ENCODE results near the gene LARGE1.

The LARGE1 gene

GRCh38 chr22:33427461-33427860, 492.8 kb downstream of the LARGE1 start:
- TF ChIP-seq MYC (IDR thresholded peaks at IDR 0.05; ENCODE audit: low read depth, low read length) (no peak), CTCF (IDR thresholded peaks at IDR 0.05; ENCODE audit: low read depth, low read length) (no peak), MAX (IDR thresholded peaks at IDR 0.05; ENCODE audit: low read depth, low read length) (no peak), POLR2A (IDR thresholded peaks at IDR 0.05; ENCODE audit: extremely low read depth, insufficient read length) (no peak)
- no peak overlapping the region for H3K4me3 ChIP-seq (ENCODE audit: low read depth, low read length)
- no peak for DNase-seq (ENCODE audit: low read depth)

GRCh38 chr22:33426451-33426850, 493.8 kb downstream of the LARGE1 start:
- H3K4me3 ChIP-seq (ENCODE audit: low read depth, low read length): no peak overlapping the region
- TF ChIP-seq MAX (IDR thresholded peaks at IDR 0.05; ENCODE audit: low read depth, low read length): no peak
- TF ChIP-seq POLR2A (IDR thresholded peaks at IDR 0.05; ENCODE audit: extremely low read depth, insufficient read length): no peak
- no peak for TF ChIP-seq MYC (IDR thresholded peaks at IDR 0.05; ENCODE audit: low read depth, low read length)
- TF ChIP-seq CTCF (IDR thresholded peaks at IDR 0.05; ENCODE audit: low read depth, low read length): no peak
- DNase-seq (ENCODE audit: low read depth): no peak

GRCh38 chr22:33421859-33422258, 498.4 kb downstream of the LARGE1 start:
- no peak overlapping the region for H3K4me3 ChIP-seq (ENCODE audit: low read depth, low read length)
- DNase-seq (ENCODE audit: low read depth): no peak
- no peak for TF ChIP-seq MYC (IDR thresholded peaks at IDR 0.05; ENCODE audit: low read depth, low read length)
- no peak for TF ChIP-seq MAX (IDR thresholded peaks at IDR 0.05; ENCODE audit: low read depth, low read length)
- TF ChIP-seq POLR2A (IDR thresholded peaks at IDR 0.05; ENCODE audit: extremely low read depth, insufficient read length): no peak
- TF ChIP-seq CTCF (IDR thresholded peaks at IDR 0.05; ENCODE audit: low read depth, low read length): no peak

GRCh38 chr22:33418484-33418883, 501.8 kb downstream of the LARGE1 start:
- TF ChIP-seq MYC (IDR thresholded peaks at IDR 0.05; ENCODE audit: low read depth, low read length): no peak
- no peak for TF ChIP-seq POLR2A (IDR thresholded peaks at IDR 0.05; ENCODE audit: extremely low read depth, insufficient read length)
- TF ChIP-seq CTCF (IDR thresholded peaks at IDR 0.05; ENCODE audit: low read depth, low read length): no peak
- TF ChIP-seq MAX (IDR thresholded peaks at IDR 0.05; ENCODE audit: low read depth, low read length): no peak
- DNase-seq (ENCODE audit: low read depth): no peak
- no peak overlapping the region for H3K4me3 ChIP-seq (ENCODE audit: low read depth, low read length)

- TF ChIP-seq POLR2A (IDR thresholded peaks at IDR 0.05; ENCODE audit: extremely low read depth, insufficient read length) (no peak), MAX (IDR thresholded peaks at IDR 0.05; ENCODE audit: low read depth, low read length) (no peak), CTCF (IDR thresholded peaks at IDR 0.05; ENCODE audit: low read depth, low read length) (no peak), MYC (IDR thresholded peaks at IDR 0.05; ENCODE audit: low read depth, low read length) (no peak)
- DNase-seq (ENCODE audit: low read depth): no peak
- no peak overlapping the region for H3K4me3 ChIP-seq (ENCODE audit: low read depth, low read length)
Measured at GRCh38 chr22:33415401-33415800, 504.9 kb downstream of the LARGE1 start.

GRCh38 chr22:33409079-33409478, 511.2 kb downstream of the LARGE1 start:
- TF ChIP-seq CTCF (IDR thresholded peaks at IDR 0.05; ENCODE audit: low read depth, low read length) (no peak), MAX (IDR thresholded peaks at IDR 0.05; ENCODE audit: low read depth, low read length) (no peak)
- no peak overlapping the region for H3K4me3 ChIP-seq (ENCODE audit: low read depth, low read length)
- no peak for DNase-seq (ENCODE audit: low read depth)

All from NB4 (cell line).